Testis (tissue), 2 donors: ENCODE measurements around the gene PILRA.
"Not testable (repeated sequence)": the region's sequence is repeated elsewhere in the genome, so short reads cannot be mapped to it uniquely, and the experiment has no call there.

Experiments
- CTCF ChIP-seq, 3 experiments: fragments of 450-650 bp in 2 of 3; fragments of 200-600 bp in 1 of 3; sonication (generic) in 1 of 3; IDR thresholded peaks; one replicate each; pipeline ENCODE4 v1.5.1; 2016 to 2019; ENCODE audit warnings: antibody characterized with exemption in 3 of 3, mild to moderate bottlenecking in 2 of 3, moderate library complexity in 1 of 3
- POLR2A ChIP-seq: fragments of 450-650 bp; IDR thresholded peaks from one replicate; pipeline ENCODE4 v1.6.1; 2017; ENCODE audit warnings: antibody characterized with exemption, mild to moderate bottlenecking, moderate library complexity

- not testable (repeated sequence) for TF ChIP-seq CTCF (IDR thresholded peaks at IDR 0.05); POLR2A
These were observed 8.4 kb downstream of the PILRA start for GRCh38 chr7:100381531-100382233.
